ENCODE measurements around the gene PRRT1. TPM values are rescaled to one million over a fixed set of nuclear protein-coding genes. Genes with fewer than 3 reads are reported as not detected.

Gene PRRT1
- total RNA-seq, 2 experiments from 2014 or later, result 0.47 to 2.4 TPM

Small RNA genes lying within 50 kb of the gene (microRNA-seq; reads per million reads assigned to microRNA genes)
- gene MIR6721 (ENCODE audit: borderline replicate concordance), result 2.3 reads per million
- not detected for gene MIR6833 (ENCODE audit: borderline replicate concordance)

Small RNA genes lying within 50 kb of the gene (small RNA-seq; reads per million reads assigned to genes)
- gene AL662884.1 (not detected), gene MIR6833 (not detected)

Other genes with a start within 250 kb of the PRRT1 start
- gene ZBTB12, start 249.9 kb downstream of the PRRT1 start, total RNA-seq (2014; rRNA removed; shearing (Covaris generic)), result 12.8 and 17.6 TPM in 2 replicates
- gene ZBTB12, start 249.9 kb downstream of the PRRT1 start, total RNA-seq (2022), result 20.2 and 21.0 TPM in 2 replicates
- gene C2, start 224.2 kb downstream of the PRRT1 start, total RNA-seq (2014; rRNA removed; shearing (Covaris generic)), result 3.1 and 3.4 TPM in 2 replicates
- gene C2, start 224.2 kb downstream of the PRRT1 start, total RNA-seq (2022), result 4.4 and 8.7 TPM in 2 replicates
- 1.1 TPM in 1 of 2 replicates, not detected in the other for gene CFB, start 205.8 kb downstream of the PRRT1 start, total RNA-seq (2014; rRNA removed; shearing (Covaris generic))
- gene CFB, start 205.8 kb downstream of the PRRT1 start, total RNA-seq (2022), result 1.2 and 2.4 TPM in 2 replicates
- gene NELFE, start 193.0 kb downstream of the PRRT1 start, total RNA-seq (2014; rRNA removed; shearing (Covaris generic)), result 94.8 and 134 TPM in 2 replicates
- gene NELFE, start 193.0 kb downstream of the PRRT1 start, total RNA-seq (2022), result 76.1 and 77.8 TPM in 2 replicates
- gene SKIC2, start 192.8 kb downstream of the PRRT1 start, total RNA-seq (2014; rRNA removed; shearing (Covaris generic)), result 45.8 and 62.2 TPM in 2 replicates
- gene SKIC2, start 192.8 kb downstream of the PRRT1 start, total RNA-seq (2022), result 69.8 and 77.5 TPM in 2 replicates
- 34.9 and 36.5 TPM in 2 replicates for gene DXO, start 179.8 kb downstream of the PRRT1 start, total RNA-seq (2014; rRNA removed; shearing (Covaris generic))
- gene DXO, start 179.8 kb downstream of the PRRT1 start, total RNA-seq (2022), result 17.5 and 28.0 TPM in 2 replicates
- gene C4A, start 169.9 kb downstream of the PRRT1 start, total RNA-seq (2014; rRNA removed; shearing (Covaris generic)), result 2.2 and 2.9 TPM in 2 replicates
- gene C4A, start 169.9 kb downstream of the PRRT1 start, total RNA-seq (2022), result 4.8 and 6.6 TPM in 2 replicates
- gene C4B, start 137.1 kb downstream of the PRRT1 start, total RNA-seq (2014; rRNA removed; shearing (Covaris generic)), result 2.5 and 2.9 TPM in 2 replicates
- 3.7 and 4.2 TPM in 2 replicates for gene C4B, start 137.1 kb downstream of the PRRT1 start, total RNA-seq (2022)
- gene CYP21A2, start 113.5 kb downstream of the PRRT1 start, total RNA-seq (2014; rRNA removed; shearing (Covaris generic)), result not detected in 2 replicates
- not detected in 2 replicates for gene CYP21A2, start 113.5 kb downstream of the PRRT1 start, total RNA-seq (2022)
- gene TNXB, start 42.6 kb downstream of the PRRT1 start, total RNA-seq (2014; rRNA removed; shearing (Covaris generic)), result 1.7 and 7.1 TPM in 2 replicates
- gene TNXB, start 42.6 kb downstream of the PRRT1 start, total RNA-seq (2022), result 9.2 and 10.5 TPM in 2 replicates
- 44.8 and 57.7 TPM in 2 replicates for gene ATF6B, start 23.7 kb downstream of the PRRT1 start, total RNA-seq (2014; rRNA removed; shearing (Covaris generic))
- gene ATF6B, start 23.7 kb downstream of the PRRT1 start, total RNA-seq (2022), result 122 and 125 TPM in 2 replicates
- gene FKBPL, start 21.7 kb downstream of the PRRT1 start, total RNA-seq (2014; rRNA removed; shearing (Covaris generic)), result 10.1 and 11.6 TPM in 2 replicates
- gene FKBPL, start 21.7 kb downstream of the PRRT1 start, total RNA-seq (2022), result 8.2 and 8.4 TPM in 2 replicates
- gene PPT2, start 2.2 kb upstream of the PRRT1 start, total RNA-seq (2014; rRNA removed; shearing (Covaris generic)), result 111 and 130 TPM in 2 replicates
- gene PPT2, start 2.2 kb upstream of the PRRT1 start, total RNA-seq (2022), result 34.1 and 39.0 TPM in 2 replicates
- gene EGFL8, start 12.7 kb upstream of the PRRT1 start, total RNA-seq (2014; rRNA removed; shearing (Covaris generic)), result 7.4 and 11.4 TPM in 2 replicates
- gene EGFL8, start 12.7 kb upstream of the PRRT1 start, total RNA-seq (2022), result 21.6 and 23.0 TPM in 2 replicates
- gene AGPAT1, start 24.1 kb upstream of the PRRT1 start, total RNA-seq (2014; rRNA removed; shearing (Covaris generic)), result 18.0 and 24.5 TPM in 2 replicates
- 28.1 and 30.1 TPM in 2 replicates for gene AGPAT1, start 24.1 kb upstream of the PRRT1 start, total RNA-seq (2022)
- 51.3 and 59.9 TPM in 2 replicates for gene RNF5, start 26.5 kb upstream of the PRRT1 start, total RNA-seq (2014; rRNA removed; shearing (Covaris generic))
- 50.6 and 56.1 TPM in 2 replicates for gene RNF5, start 26.5 kb upstream of the PRRT1 start, total RNA-seq (2022)
- 6.6 and 6.7 TPM in 2 replicates for gene AGER, start 32.3 kb upstream of the PRRT1 start, total RNA-seq (2014; rRNA removed; shearing (Covaris generic))
- gene AGER, start 32.3 kb upstream of the PRRT1 start, total RNA-seq (2022), result 26.9 and 29.9 TPM in 2 replicates
- 23.1 and 23.7 TPM in 2 replicates for gene PBX2, start 38.3 kb upstream of the PRRT1 start, total RNA-seq (2014; rRNA removed; shearing (Covaris generic))
- gene PBX2, start 38.3 kb upstream of the PRRT1 start, total RNA-seq (2022), result 77.3 and 80.5 TPM in 2 replicates
- 94.4 and 101 TPM in 2 replicates for gene GPSM3, start 40.7 kb upstream of the PRRT1 start, total RNA-seq (2014; rRNA removed; shearing (Covaris generic))
- gene GPSM3, start 40.7 kb upstream of the PRRT1 start, total RNA-seq (2022), result 99.9 and 100 TPM in 2 replicates
- 0.93 and 1.4 TPM in 2 replicates for gene NOTCH4, start 72.1 kb upstream of the PRRT1 start, total RNA-seq (2014; rRNA removed; shearing (Covaris generic))
- gene NOTCH4, start 72.1 kb upstream of the PRRT1 start, total RNA-seq (2022), result 2.1 and 2.4 TPM in 2 replicates
- gene TSBP1, start 220.0 kb upstream of the PRRT1 start, total RNA-seq (2014; rRNA removed; shearing (Covaris generic)), result not detected in 2 replicates
- not detected in 2 replicates for gene TSBP1, start 220.0 kb upstream of the PRRT1 start, total RNA-seq (2022)

Measured in OCI-LY7 (cell line).